GM12892 (cell line): ENCODE data around the gene OPHN1.

Experiments
- POLR2A ChIP-seq: IDR thresholded peaks from 2 replicates; pipeline ENCODE4 v1.6.1; 2011; ENCODE audit warnings: low read depth, low read length, control low read depth
- POLR2AphosphoS5 ChIP-seq: IDR thresholded peaks from 2 replicates; pipeline ENCODE4 v1.6.1; 2011; ENCODE audit warnings: low read depth, low read length, control low read depth
- TAF1 ChIP-seq: IDR thresholded peaks from 2 replicates; pipeline ENCODE4 v1.6.1; 2011; ENCODE audit warnings: low read depth, mild to moderate bottlenecking, control low read depth, low read length, borderline replicate concordance

- no peak for TF ChIP-seq POLR2AphosphoS5
- no peak for TF ChIP-seq POLR2A
- TF ChIP-seq TAF1: no peak
Observed at GRCh38 chrX:68287419-68287818, 145.9 kb downstream of the OPHN1 start.
